ENCODE measurements around the gene HIPK4.
A peak's percentile ranks its signal among the peaks of the same experiment; 100 is the strongest.
"Not testable (repeated sequence)": the region's sequence is repeated elsewhere in the genome, so short reads cannot be mapped to it uniquely, and the experiment has no call there.

HIPK4 gene

DNA sequence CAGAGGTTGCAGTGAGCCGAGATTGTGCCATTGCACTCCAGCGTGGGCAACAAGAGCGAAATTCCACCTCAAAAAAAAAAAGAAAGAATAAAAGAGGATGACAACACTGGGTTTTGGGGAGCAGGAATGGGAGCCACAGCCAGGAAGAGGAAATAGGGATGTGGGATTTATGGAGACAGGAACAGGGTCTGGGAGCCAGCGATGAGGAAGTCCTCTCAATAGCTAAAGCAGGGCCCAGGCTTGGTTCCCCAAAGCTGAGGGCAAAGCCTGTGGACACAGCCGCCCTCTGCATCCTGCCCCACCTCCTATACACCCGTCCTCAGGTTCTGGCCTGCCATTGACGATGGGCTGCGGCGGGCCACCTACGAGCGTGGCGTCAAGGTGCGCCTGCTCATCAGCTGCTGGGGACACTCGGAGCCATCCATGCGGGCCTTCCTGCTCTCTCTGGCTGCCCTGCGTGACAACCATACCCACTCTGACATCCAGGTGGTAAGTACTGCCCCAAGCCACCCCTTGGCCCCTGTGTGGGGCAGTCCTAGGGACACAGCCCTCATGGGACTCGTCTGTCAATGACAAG lies 13.6 kb downstream of the HIPK4 start:
- no peak for TF ChIP-seq ZNF274 (IDR thresholded peaks at IDR 0.05; ENCODE audit: low read depth, low read length)
- no peak overlapping the region for H3K4me3 ChIP-seq (ENCODE audit: low read length)

GRCh38 chr19:40374084-40374483 lies 15.9 kb downstream of the HIPK4 start:
- TF ChIP-seq ZNF274 (IDR thresholded peaks at IDR 0.05; ENCODE audit: low read depth, low read length): no peak
- no peak overlapping the region for H3K4me3 ChIP-seq (ENCODE audit: low read length)

DNA sequence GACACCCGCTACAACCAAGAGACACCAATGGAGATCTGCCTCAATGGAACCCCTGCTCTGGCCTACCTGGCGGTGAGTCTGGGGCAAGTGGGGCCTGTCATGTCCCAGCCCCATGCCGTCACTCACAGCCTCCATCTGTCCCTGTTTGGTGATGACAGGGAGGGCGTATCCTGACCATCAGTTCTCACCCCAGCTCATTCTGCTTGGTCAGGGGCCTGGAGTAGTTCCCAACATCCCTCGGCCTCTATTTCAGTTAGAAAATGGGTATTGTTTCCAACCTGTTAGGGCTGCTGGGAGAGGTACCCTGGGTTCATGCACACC lies 18.2 kb downstream of the HIPK4 start:
- H3K4me3 ChIP-seq (ENCODE audit: low read length): no peak overlapping the region
- TF ChIP-seq ZNF274 (IDR thresholded peaks at IDR 0.05; ENCODE audit: low read depth, low read length): no peak

DNA sequence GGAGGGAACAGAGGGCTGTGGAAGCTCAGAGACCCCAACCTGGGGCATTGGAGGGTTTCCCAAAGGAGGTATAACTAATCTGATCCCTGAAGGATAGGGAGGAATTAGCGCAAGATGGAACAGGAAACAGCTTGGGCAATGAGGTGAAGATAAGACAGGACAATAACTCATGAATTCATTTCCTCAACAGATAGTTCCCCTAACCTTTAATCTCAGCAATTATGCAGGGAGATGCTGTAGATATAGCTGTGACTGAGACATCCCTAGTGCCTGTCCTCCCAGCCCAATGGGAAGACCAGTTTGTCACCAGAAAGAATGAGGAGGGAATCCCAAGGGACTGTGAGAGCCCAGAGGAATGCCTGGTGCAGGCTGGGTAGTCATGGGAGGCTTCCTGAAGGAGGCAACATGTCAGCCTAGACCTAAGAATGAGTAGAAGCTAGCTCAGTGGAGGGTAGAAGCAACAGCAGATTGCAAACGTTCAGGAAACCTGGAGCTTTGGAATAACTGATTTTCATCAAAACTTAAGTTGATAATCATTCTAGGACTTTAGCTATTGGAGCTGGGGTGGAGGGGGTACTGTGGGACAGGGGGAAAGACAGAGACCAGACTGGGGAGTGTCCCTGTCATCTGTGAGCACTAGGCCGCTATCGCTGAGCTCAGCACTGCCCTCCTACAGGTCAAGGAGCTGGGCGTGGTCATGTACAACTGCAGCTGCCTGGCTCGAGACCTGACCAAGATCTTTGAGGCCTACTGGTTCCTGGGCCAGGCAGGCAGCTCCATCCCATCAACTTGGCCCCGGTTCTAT lies 18.8 kb downstream of the HIPK4 start:
- TF ChIP-seq ZNF274 (IDR thresholded peaks at IDR 0.05; ENCODE audit: low read depth, low read length): no peak
- H3K4me3 ChIP-seq (ENCODE audit: low read length): no peak overlapping the region

DNA sequence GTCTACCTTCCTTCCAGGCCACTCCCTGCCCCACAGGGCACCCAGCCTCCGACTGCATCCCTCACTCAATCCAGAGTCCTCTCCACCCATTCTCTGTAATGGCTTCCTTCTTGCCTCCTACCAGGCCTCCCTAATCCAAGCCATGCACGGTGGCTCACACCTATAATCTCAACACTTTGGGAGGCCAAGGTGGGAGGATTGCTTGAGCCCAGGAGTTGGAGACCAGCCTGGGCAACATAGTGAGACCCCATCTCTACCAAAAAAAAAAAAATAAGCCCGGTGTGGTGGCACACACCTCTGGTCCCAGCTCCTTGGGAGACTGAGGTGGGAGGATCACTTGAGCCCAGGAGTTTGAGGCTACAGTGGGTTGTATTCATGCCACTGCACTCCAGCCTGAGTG lies 19.7 kb downstream of the HIPK4 start:
- not testable (repeated sequence) for H3K4me3 ChIP-seq (ENCODE audit: low read length)

GRCh38 chr19:40369797-40370196 lies 20.2 kb downstream of the HIPK4 start:
- TF ChIP-seq ZNF274 (IDR thresholded peaks at IDR 0.05; ENCODE audit: low read depth, low read length): no peak
- H3K4me3 ChIP-seq (ENCODE audit: low read length): no peak overlapping the region

DNA sequence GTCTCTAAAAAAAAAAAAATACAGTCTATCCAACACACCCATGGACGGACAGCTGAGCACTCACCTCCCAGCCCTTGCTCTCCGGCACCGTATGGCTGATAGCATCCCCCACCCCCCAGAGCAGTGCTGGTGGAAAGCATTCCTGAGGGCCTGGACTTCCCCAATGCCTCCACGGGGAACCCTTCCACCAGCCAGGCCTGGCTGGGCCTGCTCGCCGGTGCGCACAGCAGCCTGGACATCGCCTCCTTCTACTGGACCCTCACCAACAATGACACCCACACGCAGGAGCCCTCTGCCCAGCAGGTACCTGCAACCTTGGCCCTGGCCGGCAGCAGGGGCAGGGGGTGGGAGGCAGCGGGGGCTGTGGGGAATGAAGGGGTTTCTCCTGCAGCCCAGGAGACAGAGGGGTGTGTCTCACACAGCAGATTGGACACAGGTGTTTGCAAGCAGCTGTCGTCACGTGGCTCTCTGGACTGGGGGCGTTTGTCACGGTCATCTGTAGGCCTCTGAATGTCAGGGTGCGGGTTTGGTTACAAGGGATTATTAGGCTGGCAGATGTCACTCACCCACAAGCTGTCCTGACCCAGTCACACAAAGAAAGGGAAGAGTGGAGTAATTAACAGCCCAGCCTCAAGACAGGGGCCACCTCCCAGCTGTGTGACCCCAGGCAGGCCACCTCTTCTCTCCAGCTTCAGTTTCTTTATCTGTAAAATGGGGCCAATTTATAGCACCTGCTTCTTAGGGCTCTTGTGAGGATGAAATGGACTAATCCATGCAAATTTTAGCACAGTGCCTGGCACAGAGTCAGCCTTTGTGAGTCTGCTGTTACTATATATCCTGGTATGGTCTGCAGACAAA lies 22.2 kb downstream of the HIPK4 start:
- TF ChIP-seq ZNF274 (IDR thresholded peaks at IDR 0.05; ENCODE audit: low read depth, low read length): no peak
- H3K4me3 ChIP-seq (ENCODE audit: low read length): no peak overlapping the region

DNA sequence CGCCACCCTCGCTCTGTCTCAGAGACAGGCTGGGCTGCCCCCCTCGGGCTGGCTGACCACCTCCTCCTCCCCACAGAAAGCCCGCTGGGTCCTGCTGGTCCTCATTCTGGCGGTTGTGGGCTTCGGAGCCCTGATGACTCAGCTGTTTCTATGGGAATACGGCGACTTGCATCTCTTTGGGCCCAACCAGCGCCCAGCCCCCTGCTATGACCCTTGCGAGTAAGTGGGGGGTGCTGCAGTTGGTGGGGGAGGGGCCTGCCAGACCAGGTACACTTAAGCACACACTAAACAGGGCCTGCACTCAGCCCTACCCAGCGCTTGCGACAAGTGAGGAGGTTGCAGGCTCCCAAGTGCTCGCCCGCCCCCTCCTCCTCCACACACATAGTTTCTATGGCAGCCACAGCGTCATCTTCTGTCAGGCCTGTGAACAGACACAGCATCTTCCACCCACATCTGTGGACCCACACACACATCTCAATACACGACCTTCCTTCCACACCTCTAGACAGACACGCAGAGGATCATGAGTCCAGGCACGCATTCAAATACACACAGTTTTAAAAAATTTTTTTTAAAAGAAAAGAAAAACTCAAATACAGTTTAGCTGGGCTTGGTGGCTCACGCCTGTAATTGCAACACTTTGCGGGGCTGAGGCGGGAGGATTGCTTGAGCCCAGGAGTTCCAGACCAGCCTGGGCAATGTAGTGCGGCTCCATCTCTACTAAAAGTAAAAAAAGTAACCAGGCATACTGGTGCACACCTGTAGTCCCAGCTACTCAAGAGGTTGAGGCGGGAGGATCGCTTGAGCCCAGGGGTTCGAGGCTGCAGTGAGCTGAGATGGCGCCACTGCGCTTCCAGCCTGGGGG lies 23.1 kb downstream of the HIPK4 start:
- H3K4me3 ChIP-seq (ENCODE audit: low read length): no peak overlapping the region
- TF ChIP-seq ZNF274 (IDR thresholded peaks at IDR 0.05; ENCODE audit: low read depth, low read length): no peak

- H3K4me3 ChIP-seq (ENCODE audit: low read length): peak overlapping the region; percentile 31
These were observed 24.2 kb downstream of the HIPK4 start for GRCh38 chr19:40365613-40366401.

GRCh38 chr19:40365010-40365409 lies 25.0 kb downstream of the HIPK4 start:
- H3K4me3 ChIP-seq (ENCODE audit: low read length): no peak overlapping the region; the same call in 1 of the 2 replicates
- TF ChIP-seq ZNF274 (IDR thresholded peaks at IDR 0.05; ENCODE audit: low read depth, low read length): no peak

More at GRCh38 chr19:40365613-40366401, 24.2 kb downstream of the HIPK4 start:
- TF ChIP-seq ZNF274 (IDR thresholded peaks at IDR 0.05; ENCODE audit: low read depth, low read length): no peak

DNA sequence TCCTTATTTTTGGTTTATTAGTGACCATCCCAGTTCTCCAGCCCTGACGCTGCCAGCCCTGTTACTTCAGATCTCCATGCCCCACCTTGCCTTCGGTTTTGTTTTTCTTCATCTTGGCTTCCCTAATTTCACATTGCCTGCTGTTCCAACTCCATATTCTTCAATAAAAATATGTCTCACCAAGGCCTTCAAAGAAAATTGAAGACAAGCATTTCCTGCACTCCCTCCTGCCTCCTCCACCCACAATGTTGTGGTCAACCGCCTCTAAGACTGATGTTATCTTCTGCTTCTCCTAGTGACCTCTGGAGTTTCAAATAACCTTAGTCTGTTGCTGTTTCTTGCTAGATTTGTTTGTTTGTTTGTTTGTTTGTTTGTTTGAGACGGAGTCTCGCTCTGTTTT lies 26.9 kb downstream of the HIPK4 start:
- TF ChIP-seq ZNF274 (IDR thresholded peaks at IDR 0.05; ENCODE audit: low read depth, low read length): no peak

GRCh38 chr19:40362160-40362559 lies 27.8 kb downstream of the HIPK4 start:
- H3K4me3 ChIP-seq (ENCODE audit: low read length): no peak overlapping the region
- TF ChIP-seq ZNF274 (IDR thresholded peaks at IDR 0.05; ENCODE audit: low read depth, low read length): no peak

More for the DNA sequence above, 26.9 kb downstream of the HIPK4 start:
- H3K4me3 ChIP-seq (ENCODE audit: low read length): no peak overlapping the region

- no peak overlapping the region for H3K4me3 ChIP-seq (ENCODE audit: low read length)
- no peak for TF ChIP-seq ZNF274 (IDR thresholded peaks at IDR 0.05; ENCODE audit: low read depth, low read length)
These were observed 29.2 kb downstream of the HIPK4 start for GRCh38 chr19:40360708-40361241.

Measured in GM08714 (cell line).